Colonic mucosa (tissue), 4 donors: ENCODE measurements around the gene PLOD3. TPM values are rescaled to one million over a fixed set of nuclear protein-coding genes. Genes with fewer than 3 reads are reported as not detected.

Experiments
- DNase-seq: peaks from one replicate; pipeline ENCODE4 v3.0.0-alpha.2; 2020
- H3K27ac ChIP-seq: fragments of 200-600 bp; one replicate; pipeline ENCODE4 v1.8.0; 2021
- H3K27me3 ChIP-seq: fragments of 200-600 bp; one replicate; pipeline ENCODE4 v1.8.0; 2021
- H3K36me3 ChIP-seq: fragments of 200-600 bp; one replicate; pipeline ENCODE4 v1.8.0; 2021
- H3K4me1 ChIP-seq: fragments of 200-600 bp; one replicate; pipeline ENCODE4 v1.8.0; 2021; ENCODE audit warnings: mild to moderate bottlenecking
- H3K4me3 ChIP-seq: fragments of 200-600 bp; one replicate; pipeline ENCODE4 v1.8.0; 2021
- H3K9ac ChIP-seq, 2 donors: one replicate each; pipeline ENCODE4 v1.7.0; 2013; ENCODE audit warnings: control low read depth in 2 of 2, low read depth in 2 of 2, low read length in 2 of 2
- H3K9me3 ChIP-seq: fragments of 200-600 bp; one replicate; pipeline ENCODE4 v1.8.0; 2021
- CTCF ChIP-seq: fragments of 200-600 bp; IDR thresholded peaks from one replicate; pipeline ENCODE4 v1.8.0; 2022; ENCODE audit warnings: antibody characterized with exemption, mild to moderate bottlenecking
- intact Hi-C: fragments of 100-400 bp; cut with DNase I; formaldehyde crosslinking; loops from one replicate; pipeline ENCODE4 v1.14.1; 2022
- microRNA-seq: library from miRNA; unstranded; fragments of <30 nt; microRNA quantifications from one replicate; pipeline ENCODE4, GENCODE V29; 2019
- total RNA-seq, 2 donors: library from RNA; stranded (reverse); fragmentation: NEBNext Ultra II Directional in 1 of 2; extraction: Animal tissue kit (Norgen Biotek cat#: 25700) in 1 of 2; gene quantifications; one replicate each; pipeline ENCODE4 v1.2.1, GENCODE V29; 2021
- donor health status: healthy.
- donor health status: DM: no; HTN: no; CAD: no.
- donor health status: DM: no; HTN: no; CAD: no.

The PLOD3 gene
- total RNA-seq, 2 donors from 2014 or later, result 67.9 to 149 TPM

- Histone ChIP-seq H3K9me3 (no peaks in the 10 kb centered on the region), H3K36me3 (peaks cover 7% of the 10 kb centered on the region), H3K9ac (no peak overlapping the region), H3K4me1 (peaks cover 10% of the 10 kb centered on the region), H3K4me3 (no peak overlapping the region), H3K27me3 (peaks cover 21% of the 10 kb centered on the region), H3K27ac (no peak overlapping the region)
- no peak for DNase-seq
- TF ChIP-seq CTCF, result no peak
- intact Hi-C loops, result no loop called here
Observed at GRCh38 chr7:101159696-101160674, 57.4 kb downstream of the PLOD3 start.

DNA sequence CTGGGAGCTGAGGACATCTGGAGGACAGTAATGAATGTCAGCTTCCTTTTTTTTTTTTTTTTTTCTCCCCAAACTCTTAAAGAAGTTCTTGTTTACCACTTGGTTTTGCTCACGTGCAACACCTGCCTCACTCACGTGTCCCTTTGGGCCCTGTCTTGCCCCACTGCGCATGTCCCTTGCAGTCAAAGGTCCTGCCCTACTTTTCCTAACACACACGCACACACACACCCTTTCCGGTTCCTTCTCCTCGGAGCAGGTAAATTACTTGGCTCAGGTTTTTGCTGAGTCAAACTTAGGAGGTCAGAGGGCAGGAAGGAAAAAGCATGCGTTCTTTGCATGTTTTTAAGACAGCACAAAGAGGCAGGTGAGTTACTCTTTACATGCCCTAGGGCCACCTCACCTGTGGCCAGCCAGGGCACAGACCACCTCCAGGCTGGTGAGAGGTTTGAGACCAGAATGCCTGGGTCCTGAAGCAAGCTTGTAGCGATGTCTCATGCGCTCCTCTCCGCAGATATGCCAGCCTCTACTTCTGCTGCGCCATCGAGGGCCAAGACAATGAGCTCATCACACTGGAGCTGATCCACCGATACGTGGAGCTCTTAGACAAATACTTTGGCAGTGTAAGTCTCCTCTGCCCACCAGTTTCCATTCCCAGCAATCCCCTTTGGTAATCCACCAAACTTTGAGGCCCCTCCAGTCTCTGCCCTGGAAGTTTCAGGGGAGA, 60.4 kb downstream of the PLOD3 start:
- no peak overlapping the region for H3K4me3 ChIP-seq
- H3K4me1 ChIP-seq, result no peaks in the 10 kb centered on the region
- peaks cover 7% of the 10 kb centered on the region for H3K36me3 ChIP-seq
- no peaks in the 10 kb centered on the region for H3K9me3 ChIP-seq
- no peak overlapping the region for H3K27ac ChIP-seq
- intact Hi-C loops, result no loop called here
- H3K9ac ChIP-seq, result peak overlapping the region in 1 of 2 donors; percentile 49
- TF ChIP-seq CTCF, result no peak
- H3K27me3 ChIP-seq, result peaks cover under 1% of the 10 kb centered on the region
- DNase-seq, result peak; percentile 83

GRCh38 chr7:101156277-101156676, 61.1 kb downstream of the PLOD3 start:
- intact Hi-C loops, result no loop called here
- TF ChIP-seq CTCF, result no peak
- no peak for DNase-seq
- Histone ChIP-seq H3K27me3 (no peaks in the 10 kb centered on the region), H3K27ac (no peak overlapping the region), H3K36me3 (peaks cover 7% of the 10 kb centered on the region), H3K4me1 (no peaks in the 10 kb centered on the region), H3K9me3 (no peaks in the 10 kb centered on the region), H3K9ac (no peak overlapping the region), H3K4me3 (no peak overlapping the region)

Small RNA genes within 50 kb of the gene (microRNA-seq; reads per million reads assigned to microRNA genes)
- gene MIR4653, result not detected

Other genes starting within 250 kb of the PLOD3 start
- 100 to 1,000 TPM; 331 to 542 TPM for gene MUC12, start 248.0 kb downstream of the PLOD3 start, total RNA-seq
- 1 to 10 TPM; 1.7 to 2.5 TPM for gene MUC17, start 197.5 kb downstream of the PLOD3 start, total RNA-seq
- gene TRIM56, start 132.1 kb downstream of the PLOD3 start, total RNA-seq, result 10 to 100 TPM; 33.7 to 47.9 TPM
- gene SERPINE1, start 90.5 kb downstream of the PLOD3 start, total RNA-seq, result 1 to 10 TPM; 1.4 to 6.1 TPM
- gene AP1S1, start 63.1 kb downstream of the PLOD3 start, total RNA-seq, result 100 to 1,000 TPM; 111 to 127 TPM
- gene VGF, start 52.0 kb downstream of the PLOD3 start, total RNA-seq, result 1 to 10 TPM in 1 of 2 donors, under 1 TPM in 1; 0.90 to 3.1 TPM
- not detected for gene NAT16, start 37.3 kb downstream of the PLOD3 start, total RNA-seq
- 10 to 100 TPM; 33.2 to 47.7 TPM for gene MOGAT3, start 16.5 kb downstream of the PLOD3 start, total RNA-seq
- gene ZNHIT1, start 584 bp upstream of the PLOD3 start, total RNA-seq, result 10 to 100 TPM; 85.7 to 98.1 TPM
- 10 to 100 TPM; 32.2 to 49.5 TPM for gene CLDN15, start 20.2 kb upstream of the PLOD3 start, total RNA-seq
- 100 to 1,000 TPM; 132 to 148 TPM for gene FIS1, start 27.5 kb upstream of the PLOD3 start, total RNA-seq
- 10 to 100 TPM; 11.3 to 12.9 TPM for gene IFT22, start 104.2 kb upstream of the PLOD3 start, total RNA-seq
- under 1 TPM in 1 of 2 donors, not detected in 1; 0.35 TPM for gene COL26A1, start 145.3 kb upstream of the PLOD3 start, total RNA-seq